AG04450 (cell line): ENCODE data around the gene STX2. TPM values are rescaled to one million over a fixed set of nuclear protein-coding genes. Genes with fewer than 3 reads are reported as not detected.

Source experiments
- CTCF ChIA-PET: fragments of 300-600, 350-600 bp; formaldehyde crosslinking; extraction: SDS; loops from one replicate; lab custom pipeline; 2022; ENCODE audit warnings: antibody characterized with exemption, inconsistent platforms; lab: Charles Lee
- POLR2A ChIA-PET: fragments of 350-600 bp; formaldehyde crosslinking; extraction: SDS; loops from one replicate; lab custom pipeline; 2021; ENCODE audit warnings: antibody characterized with exemption, inconsistent platforms; lab: Yijun Ruan, JAX
- DNase-seq: peaks from one replicate; pipeline ENCODE4 v3.0.0-alpha.2; 2011; ENCODE audit warnings: low read depth, low spot score
- H3K27ac ChIP-seq: one replicate; pipeline ENCODE4 v1.5.1; 2012; ENCODE audit warnings: low read depth, low read length, control low read depth
- H3K27me3 ChIP-seq: one replicate; pipeline ENCODE4 v1.6.0; 2012; ENCODE audit warnings: low read length; ENCODE audit not compliant: control insufficient read depth, insufficient read depth
- H3K4me3 ChIP-seq: 2 replicates; pipeline ENCODE4 v1.5.1; 2011; ENCODE audit warnings: mild to moderate bottlenecking, low read depth, low read length, control low read depth
- H3K9me3 ChIP-seq: 2 replicates; pipeline ENCODE4 v1.5.1; 2012; ENCODE audit warnings: low read length; ENCODE audit not compliant: control insufficient read depth, insufficient read depth
- polyA plus RNA-seq: library from polyadenylated mRNA; depleted of rRNA; stranded (reverse); fragments of >200 nt; gene quantifications from 2 replicates; pipeline ENCODE4 v1.2.3, GENCODE V29; 2011
- TF ChIP-seq, protein P1 (sequence below): IDR thresholded peaks from 2 replicates; pipeline ENCODE4 v1.5.1; 2011; ENCODE audit warnings: low read depth, low read length, control low read depth, inconsistent platforms

The STX2 gene
- polyA plus RNA-seq, 1 experiment: 42.8 TPM

DNA sequence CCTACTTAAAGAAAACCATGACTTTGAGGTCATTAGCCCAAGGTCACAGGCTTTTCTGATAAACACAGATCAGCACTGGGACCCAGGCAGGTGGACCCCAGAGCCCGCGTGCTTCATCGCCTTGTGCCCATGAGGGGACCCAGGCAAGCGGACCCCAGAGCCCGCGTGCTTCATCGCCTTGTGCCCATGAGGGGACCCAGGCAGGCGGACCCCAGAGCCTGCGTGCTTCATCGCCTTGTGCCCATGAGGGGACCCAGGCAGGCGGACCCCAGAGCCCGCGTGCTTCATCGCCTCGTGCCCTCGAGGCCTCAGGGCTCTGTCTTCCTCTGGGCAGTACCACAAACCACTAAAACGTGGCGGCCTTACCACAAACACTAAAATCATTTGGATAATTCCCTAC is 31.7 kb downstream of the STX2 start:
- POLR2A ChIA-PET: no interaction called here
- DNase-seq: no peak
- Histone ChIP-seq H3K27ac (no peak overlapping the region), H3K27me3 (no peaks in the 10 kb centered on the region), H3K9me3 (no peaks in the 10 kb centered on the region; the same call in 1 of the 2 replicates), H3K4me3 (no peak overlapping the region)
- TF ChIP-seq, protein P1, sequence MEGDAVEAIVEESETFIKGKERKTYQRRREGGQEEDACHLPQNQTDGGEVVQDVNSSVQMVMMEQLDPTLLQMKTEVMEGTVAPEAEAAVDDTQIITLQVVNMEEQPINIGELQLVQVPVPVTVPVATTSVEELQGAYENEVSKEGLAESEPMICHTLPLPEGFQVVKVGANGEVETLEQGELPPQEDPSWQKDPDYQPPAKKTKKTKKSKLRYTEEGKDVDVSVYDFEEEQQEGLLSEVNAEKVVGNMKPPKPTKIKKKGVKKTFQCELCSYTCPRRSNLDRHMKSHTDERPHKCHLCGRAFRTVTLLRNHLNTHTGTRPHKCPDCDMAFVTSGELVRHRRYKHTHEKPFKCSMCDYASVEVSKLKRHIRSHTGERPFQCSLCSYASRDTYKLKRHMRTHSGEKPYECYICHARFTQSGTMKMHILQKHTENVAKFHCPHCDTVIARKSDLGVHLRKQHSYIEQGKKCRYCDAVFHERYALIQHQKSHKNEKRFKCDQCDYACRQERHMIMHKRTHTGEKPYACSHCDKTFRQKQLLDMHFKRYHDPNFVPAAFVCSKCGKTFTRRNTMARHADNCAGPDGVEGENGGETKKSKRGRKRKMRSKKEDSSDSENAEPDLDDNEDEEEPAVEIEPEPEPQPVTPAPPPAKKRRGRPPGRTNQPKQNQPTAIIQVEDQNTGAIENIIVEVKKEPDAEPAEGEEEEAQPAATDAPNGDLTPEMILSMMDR: no peak
- CTCF ChIA-PET: no interaction called here

DNA sequence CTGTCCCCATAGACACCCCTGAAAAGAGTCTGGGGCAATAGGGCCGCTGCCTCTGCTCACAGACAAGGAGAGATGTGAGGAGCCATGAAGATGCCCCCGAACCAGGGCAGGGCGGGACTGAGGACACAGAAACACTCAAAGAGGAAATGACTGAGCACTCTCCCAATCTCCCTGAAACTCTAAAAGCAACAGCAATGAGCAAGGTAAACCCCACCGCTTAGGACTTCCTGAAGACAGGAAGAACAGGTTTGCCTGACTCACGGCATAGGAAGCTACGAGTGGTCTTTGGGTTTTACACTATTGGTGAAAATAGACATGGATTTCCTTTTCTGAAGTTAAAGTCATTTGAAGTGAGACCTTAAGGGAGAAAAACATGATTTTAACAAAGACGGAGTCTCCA is 32.5 kb downstream of the STX2 start:
- TF ChIP-seq, protein P1: no peak
- DNase-seq: no peak
- Histone ChIP-seq H3K9me3 (no peaks in the 10 kb centered on the region; the same call in 1 of the 2 replicates), H3K27ac (no peak overlapping the region), H3K4me3 (no peak overlapping the region), H3K27me3 (no peaks in the 10 kb centered on the region)
- ChIA-PET CTCF (no interaction called here), POLR2A (no interaction called here)

DNA sequence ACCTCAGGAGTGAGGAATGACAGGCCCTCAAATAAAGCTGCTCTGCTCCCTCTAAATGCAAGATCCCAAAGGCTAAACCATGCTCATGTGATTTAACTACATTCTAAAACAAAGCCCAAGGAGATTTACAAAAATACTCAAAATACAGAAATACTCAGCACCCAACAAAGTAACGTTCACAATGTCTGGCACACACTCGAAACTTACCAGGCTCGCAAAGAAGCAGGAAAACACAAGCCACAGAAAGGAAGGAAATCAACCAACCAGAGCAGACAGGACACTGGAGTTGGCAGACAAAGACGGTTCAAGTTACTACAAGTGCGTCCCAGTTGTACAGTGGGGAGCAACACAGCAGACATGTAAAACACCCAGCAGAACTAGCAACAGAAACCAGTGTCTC is 33.4 kb downstream of the STX2 start:
- no peaks in the 10 kb centered on the region; the same call in 1 of the 2 replicates for H3K9me3 ChIP-seq
- H3K27ac ChIP-seq: no peak overlapping the region
- POLR2A ChIA-PET: no interaction called here
- H3K27me3 ChIP-seq: no peaks in the 10 kb centered on the region
- TF ChIP-seq, protein P1: no peak
- CTCF ChIA-PET: no interaction called here
- no peak for DNase-seq
- H3K4me3 ChIP-seq: no peak overlapping the region

DNA sequence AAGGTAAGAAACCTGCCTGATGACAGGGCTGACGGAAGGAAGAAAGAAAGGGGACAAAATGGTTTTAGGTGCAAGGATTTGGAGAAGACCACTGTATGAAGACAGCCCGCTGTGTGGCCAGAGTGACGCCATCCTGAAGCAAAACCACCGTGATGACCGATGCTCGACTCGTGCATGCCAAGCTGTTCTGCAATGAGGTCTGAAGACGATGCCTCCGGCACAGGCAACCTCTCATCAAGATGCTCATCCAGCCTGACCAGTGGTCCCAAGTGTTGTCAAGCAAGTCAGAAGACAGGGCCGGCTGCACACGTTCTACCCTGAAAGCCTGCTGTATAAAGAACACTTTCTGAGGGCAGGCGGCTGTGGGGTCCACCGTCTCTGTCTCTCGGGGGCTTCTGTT is 34.8 kb downstream of the STX2 start:
- Histone ChIP-seq H3K9me3 (no peaks in the 10 kb centered on the region; the same call in 1 of the 2 replicates), H3K27me3 (no peaks in the 10 kb centered on the region), H3K27ac (no peak overlapping the region), H3K4me3 (no peak overlapping the region)
- TF ChIP-seq, protein P1: no peak
- no peak for DNase-seq
- ChIA-PET CTCF (interaction anchor here (0.6 to 1.6 kb wide), 2 partner anchors 16 to 297 kb away, joined by 4 to 8 read pairs; no protein-coding TSS in a partner anchor), POLR2A (no interaction called here)

DNA sequence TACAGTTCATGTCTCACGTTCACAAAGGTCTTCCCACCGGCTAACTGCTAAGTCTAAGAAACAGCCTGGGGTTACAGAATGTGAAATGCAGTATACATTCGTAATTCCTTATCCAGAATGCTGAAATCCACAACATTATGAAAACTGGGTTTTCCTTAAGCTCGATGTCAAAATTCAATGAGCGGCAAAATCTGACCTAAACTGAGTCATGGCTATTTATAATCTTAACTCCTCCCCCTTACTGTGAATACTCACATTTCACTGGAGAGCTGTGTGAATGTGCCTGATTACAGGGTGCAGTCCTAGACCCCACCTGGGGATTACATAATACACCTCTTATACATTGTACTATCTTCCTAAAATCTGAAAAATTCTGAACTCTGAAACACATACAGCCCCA is 35.3 kb downstream of the STX2 start:
- no peaks in the 10 kb centered on the region; the same call in 1 of the 2 replicates for H3K9me3 ChIP-seq
- H3K4me3 ChIP-seq: no peak overlapping the region
- no peaks in the 10 kb centered on the region for H3K27me3 ChIP-seq
- CTCF ChIA-PET: interaction anchor here (0.6 to 1.6 kb wide), 2 partner anchors 17 to 297 kb away, joined by 4 to 8 read pairs; no protein-coding TSS in a partner anchor
- POLR2A ChIA-PET: no interaction called here
- H3K27ac ChIP-seq: no peak overlapping the region
- DNase-seq: no peak
- TF ChIP-seq, protein P1: no peak
